Natural killer cell (primary cell): ENCODE results near the gene ABCG4. TPM values are rescaled to one million over a fixed set of nuclear protein-coding genes. Genes with fewer than 3 reads are reported as not detected.
A peak's percentile ranks its signal among the peaks of the same experiment; 100 is the strongest.

Experiments used
- ATAC-seq, 3 donors: fragments of 150-1000 bp in 2 of 3; fragments of 200-7000 bp in 1 of 3; cut with Tn5 transposase; 1 replicate in 1 of 3; 2 replicates in 2 of 3; pipeline ENCODE4 v1.10.0; 2021; ENCODE audit warnings: mild to moderate bottlenecking in 2 of 3, moderate library complexity in 2 of 3
- DNase-seq, 2 donors: peaks; one replicate each; pipeline versions ENCODE4 v3.0.0 to v3.0.0-alpha.2; 2013 to 2021; ENCODE audit warnings: mixed read lengths in 1 of 2
- H3K27ac ChIP-seq: one replicate; pipeline ENCODE4 v1.5.1; 2013; ENCODE audit warnings: mild to moderate bottlenecking, low read length
- H3K27me3 ChIP-seq: one replicate; pipeline ENCODE4 v1.6.1; 2013; ENCODE audit warnings: low read length; ENCODE audit not compliant: control insufficient read depth, insufficient read depth
- H3K36me3 ChIP-seq: one replicate; pipeline ENCODE4 v1.6.1; 2013; ENCODE audit warnings: low read length; ENCODE audit not compliant: control insufficient read depth, insufficient read depth
- H3K4me1 ChIP-seq: one replicate; pipeline ENCODE4 v1.6.1; 2013; ENCODE audit warnings: low read length; ENCODE audit not compliant: control insufficient read depth, insufficient read depth
- H3K4me3 ChIP-seq: one replicate; pipeline ENCODE4 v1.5.1; 2013; ENCODE audit warnings: low read length
- H3K9me3 ChIP-seq: one replicate; pipeline ENCODE4 v1.6.1; 2013; ENCODE audit warnings: low read length; ENCODE audit not compliant: control insufficient read depth, insufficient read depth
- H3K27ac Mint-ChIP-seq, 2 donors: one replicate each; pipeline ENCODE4 v1.8.0; 2022; ENCODE audit warnings: mild to moderate bottlenecking in 2 of 2, mixed read lengths in 2 of 2, moderate library complexity in 1 of 2
- H3K27me3 Mint-ChIP-seq, 2 donors: one replicate each; pipeline ENCODE4 v1.8.0; 2022; ENCODE audit warnings: low read depth in 2 of 2, mixed read lengths in 2 of 2
- H3K36me3 Mint-ChIP-seq: one replicate; pipeline ENCODE4 v1.8.0; 2022; ENCODE audit warnings: mixed read lengths
- H3K4me1 Mint-ChIP-seq, 2 donors: one replicate each; pipeline ENCODE4 v1.8.0; 2022; ENCODE audit warnings: mixed read lengths in 2 of 2
- H3K4me3 Mint-ChIP-seq: one replicate; pipeline ENCODE4 v1.8.0; 2022; ENCODE audit warnings: mild to moderate bottlenecking, moderate library complexity, mixed read lengths
- H3K9me3 Mint-ChIP-seq, 2 donors: one replicate each; pipeline ENCODE4 v1.8.0; 2022; ENCODE audit warnings: mixed read lengths in 2 of 2
- CTCF ChIP-seq: fragments of 200-600 bp; IDR thresholded peaks from one replicate; pipeline ENCODE4 v1.8.0; 2022; ENCODE audit warnings: antibody characterized with exemption
- WGBS: methylation state at CpG from one replicate; pipeline ENCODE4 v1.1.7; 2013; ENCODE audit warnings: missing lambda C conversion rate; ENCODE audit not compliant: insufficient coverage; 5-methylcytosine and 5-hydroxymethylcytosine counted together
- intact Hi-C: fragments of 100-400 bp; cut with micrococcal nuclease; formaldehyde crosslinking; loops from one replicate; pipeline ENCODE4 v1.14.2; 2022
- total RNA-seq, 4 donors: library from RNA; stranded (reverse); fragments of 120-200 nt in 1 of 4; gene quantifications; one replicate each; pipeline versions ENCODE4 v1.2.3 to v1.2.4, GENCODE V29; 2013 to 2022

Gene ABCG4
- total RNA-seq, 3 donors from 2014 or later (not counting 1 experiment from before 2014, with no cell fraction given), result 0.09 TPM; not detected in 2

GRCh38 chr11:119153049-119153818, 4.4 kb downstream of the ABCG4 start:
- DNase-seq, result no peak
- Mint-ChIP-seq H3K36me3 (no peaks in the 10 kb centered on the region), H3K4me3 (peak overlapping the region; percentile 35), H3K4me1 (peaks cover 0 to 18% of the 10 kb centered on the region in 2 donors), H3K9me3 (no peaks in the 10 kb centered on the region), H3K27ac (no peak overlapping the region), H3K27me3 (peaks cover 42 to 53% of the 10 kb centered on the region in 2 donors)
- H3K36me3 ChIP-seq, result no peaks in the 10 kb centered on the region
- no peak overlapping the region for H3K27ac ChIP-seq
- intact Hi-C loops, result no loop called here
- H3K4me1 ChIP-seq, result peaks cover 13% of the 10 kb centered on the region
- ATAC-seq, result no peak
- 91% methylated on average over 8 of the region's 9 CpGs for WGBS
- H3K27me3 ChIP-seq, result peaks cover 18% of the 10 kb centered on the region
- TF ChIP-seq CTCF, result no peak
- H3K9me3 ChIP-seq, result no peaks in the 10 kb centered on the region
- no peak overlapping the region for H3K4me3 ChIP-seq

GRCh38 chr11:119154178-119154577, 5.3 kb downstream of the ABCG4 start:
- no peaks in the 10 kb centered on the region for H3K9me3 Mint-ChIP-seq

GRCh38 chr11:119155733-119156492, 7.1 kb downstream of the ABCG4 start:
- WGBS, result 45% methylated on average over 7 of the region's 8 CpGs
- DNase-seq (no peak), ATAC-seq (no peak)
- Mint-ChIP-seq H3K27ac (no peak overlapping the region), H3K9me3 (no peaks in the 10 kb centered on the region), H3K4me1 (peaks cover 0 to 7% of the 10 kb centered on the region in 2 donors), H3K36me3 (no peaks in the 10 kb centered on the region), H3K27me3 (peaks cover 33 to 42% of the 10 kb centered on the region in 2 donors), H3K4me3 (no peak overlapping the region)
- no peaks in the 10 kb centered on the region for H3K4me1 ChIP-seq
- H3K36me3 ChIP-seq, result no peaks in the 10 kb centered on the region
- H3K27me3 ChIP-seq, result no peaks in the 10 kb centered on the region
- H3K9me3 ChIP-seq, result no peaks in the 10 kb centered on the region
- no peak overlapping the region for H3K4me3 ChIP-seq
- no peak overlapping the region for H3K27ac ChIP-seq
- no peak for TF ChIP-seq CTCF
- intact Hi-C loops, result no loop called here

More at GRCh38 chr11:119154178-119154577, 5.3 kb downstream of the ABCG4 start:
- H3K9me3 ChIP-seq, result no peaks in the 10 kb centered on the region
- H3K4me3 Mint-ChIP-seq, result no peak overlapping the region
- no peak overlapping the region for H3K27ac ChIP-seq
- H3K36me3 Mint-ChIP-seq, result no peaks in the 10 kb centered on the region
- no peak overlapping the region for H3K4me3 ChIP-seq
- no peak overlapping the region for H3K27ac Mint-ChIP-seq
- H3K27me3 Mint-ChIP-seq, result peaks cover 36 to 50% of the 10 kb centered on the region in 2 donors
- H3K4me1 Mint-ChIP-seq, result peaks cover 0 to 13% of the 10 kb centered on the region in 2 donors
- H3K36me3 ChIP-seq, result no peaks in the 10 kb centered on the region
- ATAC-seq (no peak), DNase-seq (no peak)
- no peak for TF ChIP-seq CTCF
- peaks cover 11% of the 10 kb centered on the region for H3K27me3 ChIP-seq
- WGBS, result 95% methylated on average over 4 of the region's 6 CpGs
- peaks cover 6% of the 10 kb centered on the region for H3K4me1 ChIP-seq
- intact Hi-C loops, result no loop called here
